Fibroblast of upper back skin (primary cell): ENCODE measurements around the gene PLXNC1.
A peak's percentile ranks its signal among the peaks of the same experiment; 100 is the strongest.

Experiments
- DNase-seq: peaks from one replicate; pipeline ENCODE4 v3.0.0-alpha.2; 2013

PLXNC1 gene

DNA sequence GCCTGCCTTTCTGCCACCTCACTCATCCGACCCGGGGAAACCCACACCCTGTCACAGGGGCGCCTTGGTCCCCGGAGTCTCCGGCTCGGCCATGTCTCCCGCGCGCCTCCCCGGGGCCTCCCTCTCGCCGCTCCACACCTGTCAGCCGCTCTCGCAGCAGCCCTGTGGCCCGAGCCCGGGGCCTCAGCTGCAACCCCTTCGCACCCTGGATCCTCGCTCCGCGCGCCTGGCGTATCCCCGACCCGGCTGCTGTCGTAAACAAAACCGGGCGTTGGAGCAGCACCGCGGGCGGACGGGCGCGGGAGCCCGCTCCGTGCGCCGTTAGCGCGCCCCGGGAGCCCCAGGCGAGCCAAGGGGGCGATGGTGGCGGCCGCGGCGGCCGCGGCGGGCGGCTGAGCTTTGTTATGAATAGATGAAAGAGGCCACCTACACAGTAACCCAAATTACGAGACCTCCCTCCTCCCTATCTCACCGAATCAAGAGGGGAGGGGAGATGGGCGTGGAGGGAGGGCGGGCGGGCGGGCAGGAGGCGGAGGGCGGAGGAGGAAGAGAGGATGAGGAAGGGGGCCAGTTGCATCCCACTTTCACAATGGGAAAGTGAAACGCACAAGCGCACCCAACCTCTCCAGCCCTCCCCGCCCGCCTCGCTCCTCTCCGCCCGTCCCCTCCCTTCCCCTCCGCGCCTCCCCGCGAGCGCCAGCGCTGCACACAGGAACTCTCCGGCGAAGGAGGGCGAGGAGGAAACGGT, at the start of gene PLXNC1:
Gene PLXNC1, plus strand, starts transcription at position 587 of the 748 bp plus-strand sequence. CDS start 395 bp downstream, outside the sequence.
- peak; percentile 38 for DNase-seq

- DNase-seq, result no peak
These were observed 49.2 kb upstream of the PLXNC1 start for GRCh38 chr12:94099191-94099590.

DNA sequence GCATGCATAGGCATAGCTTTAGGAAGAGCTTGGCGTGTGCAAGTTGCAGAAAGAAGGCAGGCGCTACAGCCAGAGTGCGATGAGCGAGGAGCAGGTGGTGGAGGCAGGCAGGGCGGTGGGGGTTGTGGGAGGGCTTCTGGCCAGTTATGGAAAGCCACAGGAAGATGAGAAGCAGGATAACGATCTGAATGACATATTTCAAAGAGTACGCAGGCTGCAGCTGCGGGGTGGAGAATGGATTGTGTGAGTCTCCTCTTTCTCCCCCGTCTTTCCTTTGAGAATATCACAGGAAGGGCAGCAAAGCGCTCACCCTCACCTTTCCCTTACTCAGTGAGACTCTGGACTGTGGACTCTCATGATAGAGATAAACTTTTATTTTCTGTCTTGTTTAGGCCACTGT, 48.7 kb upstream of the PLXNC1 start:
- peak; percentile 96 for DNase-seq

GRCh38 chr12:94100211-94100627, 48.2 kb upstream of the PLXNC1 start:
- peak; percentile 93 for DNase-seq

- peak; percentile 69 for DNase-seq
These were observed 47.2 kb upstream of the PLXNC1 start for GRCh38 chr12:94100990-94101737.

DNA sequence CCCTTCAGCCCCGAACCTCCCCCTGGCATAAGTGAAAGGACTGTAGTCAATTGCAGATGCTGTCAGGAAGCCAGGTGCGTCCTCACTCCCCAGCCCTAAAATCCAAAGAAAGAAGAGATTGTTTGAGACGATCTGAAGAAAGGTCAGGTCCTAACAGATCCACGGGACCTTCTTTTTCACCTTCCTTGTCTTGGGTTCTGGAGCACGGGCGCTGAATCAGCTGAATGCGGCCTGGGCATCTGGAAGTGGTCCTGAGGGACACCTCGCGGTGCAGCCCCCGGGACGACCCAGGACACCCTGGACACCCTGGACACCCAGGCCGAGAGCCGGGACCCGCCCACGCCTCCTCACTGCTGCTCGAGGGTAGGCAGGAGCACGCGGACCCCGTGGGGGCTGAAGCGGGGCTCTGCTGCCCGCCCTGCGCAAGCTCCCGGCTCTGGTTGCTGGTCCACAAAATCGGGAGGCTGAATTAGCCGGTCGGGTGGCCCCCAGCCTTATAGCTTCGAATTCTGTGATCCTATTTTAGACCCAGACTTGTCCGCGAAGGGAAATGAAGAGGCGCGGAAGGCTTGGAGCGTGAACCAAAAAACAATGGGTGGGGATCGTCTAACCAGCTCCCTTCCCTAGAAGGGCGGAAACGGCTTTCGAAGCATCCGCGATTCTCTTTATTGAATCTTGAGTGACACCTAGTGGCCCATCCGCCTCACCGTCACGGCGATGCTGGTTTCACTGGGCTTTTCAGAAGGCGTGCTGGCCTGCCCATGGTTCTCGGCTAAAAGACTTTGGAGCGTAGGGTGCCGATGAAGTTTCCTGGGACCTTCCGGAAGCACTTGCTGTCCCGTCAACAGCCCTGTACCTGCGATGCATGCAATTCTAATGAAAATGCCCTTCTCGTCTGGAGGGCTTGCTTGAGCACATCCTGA, 46.4 kb upstream of the PLXNC1 start:
- DNase-seq, result peak; percentile 85

- DNase-seq, result no peak
These were observed 44.4 kb upstream of the PLXNC1 start for GRCh38 chr12:94103986-94104385.

- DNase-seq, result no peak
These were observed 40.5 kb upstream of the PLXNC1 start for GRCh38 chr12:94107910-94108309.

GRCh38 chr12:94109160-94109559, 39.2 kb upstream of the PLXNC1 start:
- peak; percentile 66 for DNase-seq

DNA sequence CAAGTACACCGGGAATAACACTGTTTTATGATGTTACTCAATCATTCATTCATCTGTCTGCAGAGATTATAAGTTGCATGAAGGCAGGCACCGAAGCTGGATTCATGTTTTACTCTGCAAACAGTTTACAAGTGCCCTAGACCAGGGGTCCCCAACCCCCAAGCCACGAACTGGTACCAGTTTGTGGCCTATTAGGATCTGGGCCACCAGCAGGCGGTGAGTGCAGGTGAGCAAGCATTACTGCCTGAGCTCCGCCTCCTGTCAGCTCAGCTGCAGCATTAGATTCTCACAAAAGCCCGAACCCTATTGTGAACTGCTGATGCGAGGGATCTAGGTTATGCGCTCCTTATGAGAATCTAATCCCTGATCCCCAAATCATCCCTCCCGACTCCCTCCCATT, 38.1 kb upstream of the PLXNC1 start:
- no peak for DNase-seq

- DNase-seq, result no peak
These were observed 37.1 kb upstream of the PLXNC1 start for GRCh38 chr12:94111302-94111701.

GRCh38 chr12:94112121-94112520, 36.3 kb upstream of the PLXNC1 start:
- no peak for DNase-seq

DNA sequence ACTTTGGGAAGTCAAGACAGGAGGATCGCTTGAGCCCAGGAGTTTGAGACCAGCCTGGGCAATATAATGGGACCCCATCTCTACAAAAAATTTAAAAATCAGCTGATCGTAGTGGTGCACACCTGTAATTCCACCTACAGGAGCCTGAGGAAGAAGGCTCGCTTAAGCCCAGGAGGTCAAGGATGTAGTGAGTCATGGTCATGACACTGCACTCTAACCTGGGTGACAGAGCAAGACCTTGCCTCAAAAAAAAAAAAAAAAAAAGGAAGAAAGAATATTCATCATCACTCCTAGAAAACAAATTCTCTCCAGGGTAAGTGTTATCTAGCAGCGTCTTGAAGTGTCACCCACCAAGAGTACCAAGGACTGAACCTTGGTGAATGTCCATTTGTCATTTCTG, 34.2 kb upstream of the PLXNC1 start:
- DNase-seq, result no peak

- DNase-seq, result no peak
These were observed 32.2 kb upstream of the PLXNC1 start for GRCh38 chr12:94116191-94116590.

- no peak for DNase-seq
These were observed 26.5 kb upstream of the PLXNC1 start for GRCh38 chr12:94121886-94122285.

- DNase-seq, result no peak
These were observed 25.8 kb upstream of the PLXNC1 start for GRCh38 chr12:94122591-94122990.

GRCh38 chr12:94123127-94123526, 25.2 kb upstream of the PLXNC1 start:
- no peak for DNase-seq

DNA sequence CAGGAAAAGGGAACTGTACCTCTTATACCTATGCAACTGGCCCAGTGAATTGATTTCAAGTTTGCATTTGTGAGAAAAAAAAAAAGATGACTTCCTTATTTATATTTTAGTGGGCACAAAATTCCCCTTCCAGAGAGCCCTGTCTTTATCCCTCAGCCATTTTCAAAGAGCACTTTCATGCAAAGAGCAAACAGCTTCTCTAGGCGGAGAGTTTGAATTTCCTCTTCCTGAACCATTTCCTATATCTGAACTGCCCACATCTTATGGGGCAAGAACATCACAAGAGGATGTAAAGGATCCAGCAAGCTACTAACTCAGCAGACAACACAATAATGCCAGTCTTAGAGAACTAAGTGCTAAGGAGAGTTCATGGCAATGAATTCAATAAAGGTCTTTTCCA, 22.3 kb upstream of the PLXNC1 start:
- DNase-seq, result no peak

- DNase-seq, result no peak
These were observed 20.9 kb upstream of the PLXNC1 start for GRCh38 chr12:94127239-94128131.

GRCh38 chr12:94128280-94128679, 20.1 kb upstream of the PLXNC1 start:
- no peak for DNase-seq

- DNase-seq, result peak; percentile 62
These were observed 14.2 kb upstream of the PLXNC1 start for GRCh38 chr12:94133964-94134795.
